Right hindlimb (tissue), 1 donor: ENCODE data around the gene HK3.

Source experiments
- DNase-seq: peaks from one replicate; pipeline ENCODE4 v3.0.0-alpha.2; 2018

Gene HK3

DNA sequence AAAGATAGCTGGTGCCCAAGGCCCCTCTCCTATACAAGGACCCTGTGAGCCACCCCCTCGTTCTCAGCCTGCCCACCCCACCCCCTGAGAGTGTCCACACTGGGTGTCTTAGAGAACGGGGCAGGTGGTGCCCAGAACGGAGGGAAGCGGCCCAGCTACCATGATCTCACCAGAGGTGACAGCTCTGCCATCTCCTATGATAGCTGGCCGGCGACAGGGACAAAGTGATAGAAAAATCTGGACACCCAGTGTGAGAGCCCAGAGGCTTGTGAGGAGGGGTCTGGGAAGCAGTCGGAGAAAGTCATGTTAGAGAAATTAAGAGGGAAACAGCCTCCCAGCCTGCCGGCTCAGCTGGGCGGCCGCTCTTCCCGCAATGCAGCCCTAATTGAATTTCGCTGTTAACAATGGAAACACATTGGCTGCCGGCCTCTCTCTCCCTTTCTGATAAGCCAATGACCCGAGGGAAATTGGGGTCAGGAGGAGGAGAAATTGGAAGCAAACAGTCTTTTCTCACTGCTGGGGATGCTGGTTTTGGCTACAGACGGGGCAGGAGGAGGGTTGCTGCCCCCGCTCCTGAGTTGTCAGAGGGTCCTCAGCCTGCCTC, 32.3 kb downstream of the HK3 start:
- DNase-seq, result no peak

DNA sequence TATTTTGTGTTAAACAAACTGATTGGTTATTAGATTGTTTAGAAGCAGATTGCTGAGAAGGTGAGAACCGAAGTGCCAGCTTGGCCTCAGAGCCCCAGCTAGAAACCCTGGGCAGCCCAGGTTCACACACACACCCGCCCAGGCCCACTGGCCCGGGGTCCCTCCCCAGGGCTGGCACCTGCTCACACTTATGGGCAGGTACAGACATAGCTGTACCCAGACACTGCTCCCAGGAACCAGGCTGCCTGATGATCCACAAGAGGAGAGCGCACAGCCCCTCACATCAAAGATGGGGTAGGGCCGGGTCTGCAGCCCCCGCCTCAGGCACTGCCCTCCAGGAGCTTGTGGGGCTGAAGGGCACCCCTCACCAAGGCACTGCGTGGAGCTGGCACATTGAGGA, 33.2 kb downstream of the HK3 start:
- no peak for DNase-seq

DNA sequence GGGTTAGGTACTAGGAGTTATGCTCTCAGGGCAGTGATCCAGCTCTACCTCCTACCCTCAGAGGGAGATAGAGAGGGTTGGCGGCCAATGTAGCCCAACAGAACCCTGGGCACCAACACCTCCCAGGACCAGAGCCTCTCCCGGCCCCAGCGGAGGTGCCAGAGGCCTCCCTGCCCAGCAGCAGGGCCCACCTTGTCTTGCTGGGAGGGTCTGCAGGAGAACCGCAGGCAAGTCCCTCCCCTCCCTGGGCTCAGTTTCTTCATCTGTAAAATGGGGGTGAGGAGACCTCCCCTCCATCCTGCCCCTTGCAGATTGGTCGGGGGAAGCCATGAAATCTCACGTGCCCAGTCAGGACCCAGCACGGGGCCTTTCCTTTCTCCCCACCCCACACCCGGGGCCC, 34.4 kb downstream of the HK3 start:
- DNase-seq, result no peak

DNA sequence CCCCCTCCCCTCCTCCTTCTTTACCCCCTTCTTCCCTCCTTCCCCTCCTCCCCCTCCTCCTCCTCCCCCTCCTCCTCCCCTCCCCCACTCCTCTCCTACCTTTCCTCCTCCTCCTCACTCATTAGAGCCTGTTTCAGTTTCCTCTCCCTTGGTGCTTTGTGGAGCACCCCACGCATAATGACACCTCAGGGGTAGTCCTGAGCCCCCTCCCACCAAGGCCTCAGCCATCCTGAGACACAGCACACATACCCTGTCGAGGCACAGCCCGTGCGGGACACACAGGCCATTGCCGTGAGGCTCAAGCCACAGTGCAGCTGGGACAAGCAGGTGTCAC, 35.4 kb downstream of the HK3 start:
- no peak for DNase-seq

DNA sequence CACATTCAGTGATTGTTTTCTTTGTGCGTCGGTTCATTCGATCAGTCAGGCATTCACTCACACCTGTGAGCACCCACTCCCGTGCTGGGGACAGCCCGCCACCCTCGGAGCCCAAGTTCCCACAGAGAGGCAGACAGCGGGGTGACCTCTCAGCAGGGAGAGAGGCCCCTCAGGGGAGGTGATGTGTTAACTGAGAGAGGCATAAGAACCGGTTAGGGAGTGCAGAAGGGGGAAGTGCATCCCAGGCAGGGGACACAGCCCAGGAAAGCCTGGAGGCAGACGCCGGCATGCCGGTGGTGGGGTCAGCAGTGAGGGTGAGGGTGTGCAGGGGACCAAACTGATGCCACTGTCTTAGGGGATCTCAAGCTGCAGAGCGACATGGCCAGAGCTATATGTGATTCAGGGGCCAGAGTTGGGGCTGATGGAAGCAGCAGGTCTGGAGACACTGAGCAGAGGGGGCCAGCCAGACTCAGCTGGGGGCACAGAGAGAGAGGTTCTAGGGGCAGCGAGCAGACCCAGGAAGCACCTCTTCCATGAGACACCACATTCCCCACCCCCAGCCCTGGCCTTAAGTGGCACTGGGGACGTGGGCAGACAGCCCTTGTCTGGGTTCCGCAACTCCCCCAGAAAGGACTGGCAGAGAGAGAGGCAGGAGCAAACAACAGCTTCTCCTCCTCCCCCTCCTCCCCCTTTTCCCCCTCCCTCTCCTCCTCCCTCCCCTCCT, 35.9 kb downstream of the HK3 start:
- DNase-seq, result no peak

DNA sequence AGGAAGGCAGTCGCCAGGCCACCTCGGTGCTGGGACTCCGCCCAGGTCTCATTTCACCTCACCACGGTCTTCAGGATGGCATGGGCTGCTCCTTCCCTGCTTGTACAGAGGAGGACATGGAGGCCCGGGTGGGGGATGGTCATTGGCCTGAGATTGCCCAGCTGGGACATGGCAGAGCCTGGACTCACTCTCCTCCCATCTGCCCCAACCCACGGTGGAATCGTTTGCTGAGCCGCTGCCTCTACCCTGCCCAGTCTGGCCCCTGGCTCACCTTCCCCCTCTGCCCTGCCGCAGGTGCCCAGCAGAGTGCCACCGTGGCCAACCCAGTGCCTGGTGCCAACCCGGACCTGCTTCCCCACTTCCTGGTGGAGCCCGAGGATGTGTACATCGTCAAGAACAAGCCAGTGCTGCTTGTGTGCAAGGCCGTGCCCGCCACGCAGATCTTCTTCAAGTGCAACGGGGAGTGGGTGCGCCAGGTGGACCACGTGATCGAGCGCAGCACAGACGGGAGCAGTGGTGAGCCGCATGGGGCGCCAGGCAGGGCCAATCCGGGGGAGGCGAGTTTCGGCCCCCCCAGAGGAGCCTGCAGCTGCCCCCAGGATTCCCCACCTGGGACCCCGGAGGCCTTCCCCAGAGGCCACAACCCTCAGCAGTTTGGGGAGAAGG, 36.7 kb downstream of the HK3 start:
- DNase-seq, result no peak

DNA sequence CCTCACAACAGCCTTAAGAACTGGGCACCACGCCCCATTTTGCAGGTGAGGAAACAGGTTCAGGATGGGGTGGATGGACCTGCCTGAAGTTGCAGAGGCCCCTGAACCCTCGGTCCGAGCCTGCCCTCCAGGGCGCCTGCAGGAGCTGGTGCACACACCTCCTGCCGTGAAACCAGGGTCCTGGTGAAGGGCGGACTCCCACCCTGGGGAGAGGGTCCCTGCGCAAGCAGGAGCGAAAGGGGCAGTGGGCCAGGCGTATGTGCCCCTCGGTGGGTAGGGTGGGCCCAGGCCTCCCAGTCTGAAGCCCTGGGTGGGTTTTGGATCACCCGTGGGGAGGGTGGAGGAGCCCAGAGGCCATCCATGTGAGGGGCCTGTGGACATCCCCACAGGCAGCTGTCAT, 37.9 kb downstream of the HK3 start:
- no peak for DNase-seq

DNA sequence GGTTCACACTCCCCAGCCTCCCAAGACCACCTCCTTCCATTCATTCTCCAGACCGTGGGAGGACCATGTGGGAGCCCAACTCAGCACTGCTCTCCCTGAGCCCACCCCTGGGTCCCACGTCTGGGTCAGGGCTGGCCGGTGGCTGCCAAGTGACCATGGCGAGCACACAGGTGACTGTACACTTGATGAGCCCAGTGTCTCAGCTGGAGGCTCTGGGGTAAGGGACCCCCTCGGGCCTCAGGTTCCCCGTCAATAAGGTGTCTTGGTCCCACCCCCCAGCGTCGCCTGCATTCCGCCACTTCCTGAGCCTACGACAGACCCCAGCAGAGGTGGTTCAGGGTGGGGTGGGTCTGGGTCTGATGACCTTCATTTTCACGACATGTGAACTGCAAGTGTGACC, 38.8 kb downstream of the HK3 start:
- no peak for DNase-seq

DNA sequence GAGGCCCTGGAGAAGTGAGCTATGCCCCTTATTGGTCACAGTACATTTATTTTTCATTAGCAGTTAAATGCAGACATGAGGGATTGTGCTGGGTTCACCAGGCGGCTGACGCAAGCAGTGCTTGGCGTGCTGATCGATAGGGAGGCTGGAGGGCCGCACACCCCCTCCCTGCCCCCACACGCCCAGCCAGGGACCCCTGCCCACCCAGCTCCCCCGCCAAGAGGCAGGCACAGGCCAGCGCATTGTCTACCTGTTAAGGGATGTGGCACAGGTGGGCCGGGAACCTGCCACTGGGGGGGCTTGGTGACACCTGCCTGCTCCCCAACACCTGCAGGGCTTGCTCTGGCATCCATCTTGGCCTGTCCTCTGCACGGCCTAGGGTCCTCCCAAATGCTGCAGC, 39.2 kb downstream of the HK3 start:
- DNase-seq, result no peak

DNA sequence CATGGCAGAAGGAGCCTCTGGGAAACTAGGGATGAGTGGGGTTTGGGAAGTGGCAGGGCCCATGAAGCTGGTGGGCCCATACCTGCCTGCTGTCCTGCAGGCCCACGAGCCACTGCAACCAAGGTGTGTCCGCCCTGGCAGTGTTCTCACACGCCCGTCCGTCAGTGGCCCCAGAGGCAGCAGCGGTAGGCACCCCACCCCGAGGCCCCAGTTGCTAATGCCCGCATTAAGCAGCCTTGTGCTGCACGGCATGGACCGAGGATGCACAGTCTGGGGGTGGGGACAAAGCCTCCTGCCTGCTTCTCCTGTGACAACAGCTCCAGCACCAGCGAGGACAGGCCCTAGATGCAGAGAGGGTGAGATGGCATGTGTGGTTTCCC, 41.3 kb downstream of the HK3 start:
- no peak for DNase-seq

DNA sequence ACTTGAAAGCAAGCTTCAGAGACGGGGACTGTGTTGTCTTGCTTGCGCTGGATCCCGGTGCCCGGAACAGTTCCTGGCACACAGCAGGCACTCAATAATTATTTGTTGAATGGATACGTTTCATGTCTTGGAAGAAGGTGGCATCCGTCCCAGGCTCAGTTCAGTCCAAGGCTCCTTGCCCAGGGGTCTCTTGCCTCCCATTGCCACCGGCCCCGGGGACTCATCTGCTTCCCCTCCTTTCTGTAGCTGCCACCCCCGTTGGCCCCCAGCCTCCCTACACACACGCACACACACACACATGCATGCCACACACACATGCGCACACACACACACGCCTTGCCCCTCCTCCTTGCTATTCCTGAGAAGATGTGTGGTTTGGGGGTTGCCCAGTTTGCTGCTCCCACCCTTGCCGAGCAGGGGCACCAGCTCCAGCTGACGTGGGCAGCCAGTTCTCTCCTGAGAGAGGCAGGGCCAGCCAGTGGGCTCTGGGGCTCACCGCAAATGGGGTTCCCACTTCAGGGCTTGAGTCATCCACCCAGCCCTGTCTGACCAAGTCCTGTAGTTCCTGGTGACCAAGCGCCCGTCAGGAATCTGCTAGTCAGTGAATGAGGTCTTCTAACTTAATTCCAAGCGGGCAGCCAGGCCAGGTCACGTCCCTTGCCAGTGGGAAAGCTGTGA, 41.8 kb downstream of the HK3 start:
- DNase-seq, result no peak

DNA sequence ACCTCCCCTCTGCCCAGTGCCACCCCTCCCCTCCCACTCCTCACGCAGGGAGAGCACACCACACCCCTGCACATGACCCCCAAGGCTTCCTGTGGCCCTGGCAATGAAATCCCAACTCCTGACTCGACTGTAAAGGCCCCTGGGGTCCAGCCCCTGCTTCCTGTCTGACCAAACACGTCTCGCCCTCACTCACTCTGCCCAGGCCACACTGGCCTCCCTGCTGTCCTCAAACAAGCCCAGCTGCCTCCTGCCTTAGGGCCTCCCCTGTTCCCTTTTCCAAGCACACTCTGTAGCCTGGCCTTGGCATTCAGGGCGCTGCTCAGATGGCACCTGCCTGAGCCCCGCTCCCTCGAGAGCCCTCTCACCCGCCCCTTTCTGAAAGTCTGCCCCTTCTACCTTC, 42.4 kb downstream of the HK3 start:
- DNase-seq, result no peak

DNA sequence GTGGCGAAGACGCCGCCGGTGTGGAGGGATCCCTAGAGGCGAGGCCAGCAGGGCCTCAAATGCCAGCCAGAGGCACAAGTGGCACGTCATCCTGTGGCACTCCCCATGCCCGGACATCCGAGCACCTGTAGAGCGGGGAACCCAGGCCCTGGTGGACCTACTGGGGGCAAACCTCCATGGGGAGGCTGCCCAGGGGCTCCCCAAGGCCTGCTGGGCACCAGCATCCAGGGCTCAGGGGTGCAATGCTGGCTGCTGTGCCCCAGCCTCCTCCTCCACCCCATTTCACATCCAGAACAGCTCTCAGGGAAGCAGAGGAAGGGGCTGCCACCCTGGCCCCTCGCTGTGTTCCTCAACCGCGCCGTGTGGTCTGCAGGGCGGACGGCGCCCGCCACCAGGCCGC, 43.5 kb downstream of the HK3 start:
- no peak for DNase-seq

DNA sequence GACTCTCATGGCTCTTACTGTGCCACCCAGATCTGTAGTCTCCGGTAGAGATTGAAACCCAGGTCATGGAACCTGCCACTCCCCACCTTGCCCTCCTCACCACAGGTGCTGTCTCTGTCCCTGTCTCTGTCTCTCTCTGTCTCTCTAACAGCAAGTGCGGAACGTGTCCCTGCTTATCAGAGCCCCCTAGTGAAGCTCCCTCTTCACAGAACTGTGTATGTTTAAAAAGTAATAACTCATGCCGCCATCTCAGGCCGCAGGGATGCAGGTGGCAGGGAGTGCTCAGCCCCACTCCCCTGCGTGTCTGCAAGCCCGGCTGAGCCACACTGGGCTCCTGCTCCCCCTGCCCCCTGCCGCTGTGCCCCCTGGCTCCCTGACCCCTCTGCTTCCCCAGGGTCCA, 45.0 kb downstream of the HK3 start:
- no peak for DNase-seq

DNA sequence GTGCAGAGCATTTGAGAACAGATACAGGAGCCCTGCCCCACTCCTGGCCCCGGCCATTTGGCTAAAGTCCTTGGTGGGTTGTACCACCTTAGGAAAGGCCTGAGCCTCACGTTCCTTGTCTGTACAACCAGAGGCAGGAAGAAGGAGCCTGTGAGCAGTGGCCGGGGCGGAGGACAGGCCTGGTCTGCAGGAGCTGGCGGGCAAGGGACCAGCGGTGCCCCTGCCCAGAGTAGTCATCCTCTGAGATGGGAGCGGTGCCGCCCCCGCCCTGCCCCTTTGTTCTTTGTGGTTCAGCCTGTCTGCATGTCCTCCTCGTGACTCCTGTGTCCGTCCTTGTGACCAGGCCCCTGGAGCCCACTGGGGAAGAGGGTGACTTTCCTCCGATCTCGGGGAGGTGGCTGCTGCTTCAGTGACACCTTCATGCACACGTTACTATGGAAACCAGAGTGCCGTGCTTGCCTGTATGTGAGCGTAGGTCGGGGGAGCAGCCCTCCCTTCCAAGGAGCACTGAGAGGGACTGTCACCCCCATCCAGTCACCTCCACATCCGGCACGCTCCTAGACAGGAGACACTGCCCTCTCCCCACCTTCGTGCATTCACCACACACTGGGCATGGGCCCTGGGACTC, 45.9 kb downstream of the HK3 start:
- no peak for DNase-seq

DNA sequence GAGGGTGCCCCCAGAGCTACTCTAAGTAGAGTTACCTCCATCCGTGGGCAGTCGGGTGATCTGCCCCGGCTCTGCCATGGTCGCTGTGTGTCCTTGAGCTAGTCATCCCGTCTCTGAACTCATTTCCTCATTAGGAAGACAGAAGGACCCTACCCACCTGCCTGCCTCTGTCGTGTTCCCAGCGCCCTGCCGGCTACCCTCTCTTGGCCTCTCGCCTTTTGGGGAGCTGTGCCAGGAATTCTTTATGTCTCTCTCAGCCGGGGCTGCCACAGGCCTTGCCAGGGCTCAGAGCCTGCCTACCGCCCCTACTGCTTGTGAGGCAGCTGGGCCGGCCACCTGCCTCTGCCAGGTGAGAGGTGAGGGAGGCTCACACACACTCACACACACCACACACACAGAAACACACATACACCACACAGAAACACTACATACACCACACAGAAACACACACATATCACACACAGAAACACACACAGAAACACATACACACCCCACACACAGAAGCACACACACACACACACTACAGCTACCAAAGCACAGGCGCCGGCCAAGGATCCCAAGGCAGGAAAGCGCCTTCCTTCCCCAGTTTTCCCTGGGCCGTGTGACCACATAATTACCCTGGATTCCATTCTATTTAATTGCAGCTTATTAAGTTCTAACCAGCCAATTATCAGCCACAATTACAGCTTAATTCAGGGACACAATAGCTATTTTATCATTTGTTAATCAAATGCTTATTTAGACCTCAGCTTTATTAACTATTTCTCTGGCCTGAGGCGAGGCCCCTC, 47.1 kb downstream of the HK3 start:
- DNase-seq, result no peak

DNA sequence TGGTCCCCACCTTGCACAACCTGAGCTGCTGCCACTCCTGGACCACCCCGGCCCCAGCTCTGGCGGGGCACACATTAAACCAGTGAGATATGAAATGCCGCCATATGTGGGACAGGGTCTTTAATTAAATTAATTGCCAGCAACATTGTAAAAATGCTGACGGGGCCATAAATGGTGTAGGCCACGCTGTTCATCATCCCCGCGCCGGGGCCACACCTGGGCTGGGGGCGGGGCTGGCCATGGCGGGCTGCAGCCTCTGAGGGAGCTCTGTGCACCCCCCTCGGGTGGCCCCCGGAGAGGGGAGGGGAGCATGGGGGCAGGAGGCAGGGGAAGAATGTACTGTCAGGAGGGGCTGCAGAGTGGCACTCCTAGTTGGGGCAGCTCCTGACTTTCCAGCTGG, 47.8 kb downstream of the HK3 start:
- no peak for DNase-seq

DNA sequence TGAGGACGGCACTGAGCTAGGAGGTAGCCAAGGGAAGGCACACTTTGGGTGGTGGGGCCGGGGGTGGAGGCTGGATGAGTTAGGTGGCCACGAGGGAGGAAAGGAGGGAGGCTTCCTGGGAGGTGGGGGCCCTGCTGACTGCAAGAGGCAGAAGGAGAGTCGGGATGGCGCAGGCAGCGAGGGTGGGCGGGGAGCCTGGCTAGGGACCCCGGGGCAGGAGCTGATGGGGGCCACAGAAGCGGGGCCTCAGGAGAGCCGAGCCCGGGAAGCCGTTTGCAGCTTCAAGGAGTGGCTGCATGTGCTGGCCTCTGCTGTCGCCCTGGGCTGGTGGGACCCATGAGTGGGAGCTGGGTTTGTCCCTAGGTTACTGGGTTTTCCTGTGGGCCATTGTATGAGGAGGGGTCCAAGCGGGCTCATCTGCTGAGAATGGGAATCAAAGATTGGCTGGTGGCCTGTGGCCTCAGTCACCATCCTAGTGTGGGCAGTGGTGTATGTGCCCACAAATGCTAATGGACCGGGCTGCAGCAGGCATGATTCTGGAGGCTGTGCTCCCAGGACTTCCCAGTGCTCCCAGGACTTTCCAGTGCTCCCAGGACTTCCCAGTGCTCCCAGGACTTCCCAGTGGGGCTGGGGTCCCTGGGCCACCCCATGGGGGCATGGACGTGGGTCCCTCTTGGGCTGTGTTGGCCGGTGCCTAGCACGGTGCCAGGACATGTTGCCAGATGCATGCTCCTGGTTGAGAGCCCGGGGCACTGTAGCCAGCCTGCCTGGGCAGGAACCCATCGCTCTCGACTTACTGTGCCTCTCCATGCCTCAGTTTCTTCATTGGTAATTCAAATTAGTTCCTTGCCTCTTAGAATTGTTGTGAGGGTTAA, 48.5 kb downstream of the HK3 start:
- no peak for DNase-seq

DNA sequence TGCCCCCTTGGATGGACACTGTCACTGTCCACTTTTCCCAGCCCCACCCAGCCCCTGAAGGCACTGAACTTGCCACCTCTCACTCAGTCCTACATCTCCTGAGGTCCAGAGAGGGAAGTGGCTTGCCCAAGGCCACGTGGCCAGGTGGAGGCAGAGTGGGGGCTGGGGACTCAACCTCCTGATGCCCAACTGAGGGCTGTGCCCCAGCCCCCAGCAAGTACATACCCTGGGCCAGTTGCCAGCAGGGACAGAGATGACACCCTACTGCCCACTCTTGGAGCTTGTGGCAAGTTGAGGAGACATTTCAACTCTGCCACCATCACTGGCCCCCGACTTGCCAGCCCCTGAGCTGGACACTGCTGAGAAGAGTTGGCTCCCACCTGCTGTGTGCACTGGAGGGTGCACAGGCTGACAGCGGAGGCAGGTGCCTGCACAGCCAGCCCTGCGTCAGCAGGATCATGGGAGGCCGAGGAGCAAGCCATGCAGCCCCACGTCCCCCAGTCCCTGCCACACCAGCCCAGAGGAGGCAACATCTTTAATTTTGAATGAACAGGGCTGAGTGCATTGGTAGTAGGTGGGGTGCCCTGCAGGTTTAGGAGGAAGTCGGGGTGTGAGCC, 49.4 kb downstream of the HK3 start:
- DNase-seq, result no peak

DNA sequence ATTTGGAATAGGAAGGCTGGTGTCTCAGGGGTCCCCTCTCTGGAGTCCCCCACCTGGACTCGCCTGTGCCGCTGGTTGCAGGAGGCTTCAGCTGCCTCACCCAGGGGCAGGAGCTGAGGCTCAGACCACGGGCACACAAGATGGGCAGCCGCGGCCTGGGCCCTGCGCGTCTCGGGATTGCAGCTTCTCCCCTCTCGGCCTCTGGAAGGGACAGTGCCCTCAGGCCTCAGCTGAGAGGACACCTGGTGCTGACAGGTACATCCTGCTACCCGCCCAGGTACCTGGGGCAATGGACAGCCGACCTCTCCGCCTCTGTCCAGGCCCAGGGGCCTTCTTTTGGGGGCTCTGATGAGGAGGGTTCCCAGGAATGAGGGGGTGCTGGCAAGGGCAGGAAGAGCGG, 50.5 kb downstream of the HK3 start:
- no peak for DNase-seq

DNA sequence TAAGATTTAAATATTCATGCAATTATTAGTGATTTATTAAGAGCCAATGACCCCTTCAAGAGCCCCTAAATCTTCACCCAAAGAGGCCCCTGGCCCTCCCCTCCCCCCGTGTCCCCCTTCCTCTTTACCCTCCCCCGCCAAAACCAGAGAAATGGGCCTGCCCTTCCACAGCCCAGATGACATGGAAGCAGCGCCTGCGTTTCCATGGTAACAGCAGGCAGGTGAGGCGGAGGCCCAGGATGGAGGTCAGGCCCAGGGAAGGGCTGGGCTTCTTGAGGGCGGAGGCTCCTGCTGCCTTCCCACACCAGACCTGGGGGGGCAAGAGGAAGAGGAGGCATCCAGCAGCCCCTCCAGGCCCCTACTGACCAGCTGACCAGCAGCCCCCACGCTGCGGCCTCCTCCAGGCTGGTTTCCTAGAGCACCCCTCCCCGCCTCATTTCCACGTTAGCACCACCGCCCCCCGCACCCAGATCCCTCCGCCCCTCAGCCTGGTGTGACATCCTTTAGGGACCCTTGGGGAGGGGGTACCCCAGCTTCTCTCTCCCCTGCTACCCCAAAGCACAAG, 51.3 kb downstream of the HK3 start:
- DNase-seq, result no peak
